Mesendoderm (in vitro differentiated cells): ENCODE data around the gene EXOC7.
A peak's percentile ranks its signal among the peaks of the same experiment; 100 is the strongest.
"Not testable (repeated sequence)": the region's sequence is repeated elsewhere in the genome, so short reads cannot be mapped to it uniquely, and the experiment has no call there.

Source experiments
- DNase-seq: peaks from one replicate; pipeline ENCODE4 v3.0.0; 2013
- H2AK5ac ChIP-seq: 2 replicates; pipeline ENCODE4 v1.6.1; 2013; ENCODE audit warnings: low read length, inconsistent platforms
- H2BK120ac ChIP-seq: 2 replicates; pipeline ENCODE4 v1.6.1; 2013; ENCODE audit warnings: low read depth, mild to moderate bottlenecking, low read length, moderate library complexity, mixed read lengths
- H2BK15ac ChIP-seq: replicated peaks from 2 replicates; pipeline ENCODE4 v1.6.1; 2013; ENCODE audit warnings: low read depth, mild to moderate bottlenecking, moderate library complexity
- H2BK5ac ChIP-seq: 2 replicates; pipeline ENCODE4 v1.6.1; 2013; ENCODE audit warnings: low read length, inconsistent platforms
- H3K18ac ChIP-seq: 2 replicates; pipeline ENCODE4 v1.6.1; 2013; ENCODE audit warnings: mild to moderate bottlenecking, low read length, mixed read lengths
- H3K23ac ChIP-seq: one replicate; pipeline ENCODE4 v1.6.1; 2013; ENCODE audit warnings: low read length
- H3K27ac ChIP-seq: 2 replicates; pipeline ENCODE4 v1.5.1; 2013; ENCODE audit warnings: low read depth, mild to moderate bottlenecking, inconsistent platforms, low read length, moderate library complexity
- H3K27me3 ChIP-seq: 2 replicates; pipeline ENCODE4 v1.6.1; 2013; ENCODE audit warnings: low read length, control low read depth, mild to moderate bottlenecking, inconsistent platforms; ENCODE audit not compliant: insufficient read depth, poor library complexity
- H3K36me3 ChIP-seq: 2 replicates; pipeline ENCODE4 v1.6.1; 2013; ENCODE audit warnings: low read length, inconsistent platforms; ENCODE audit not compliant: control insufficient read depth, insufficient read depth
- H3K4ac ChIP-seq: one replicate; pipeline ENCODE4 v1.6.1; 2013; ENCODE audit warnings: low read depth, mild to moderate bottlenecking, low read length, moderate library complexity
- H3K4me1 ChIP-seq: 2 replicates; pipeline ENCODE4 v1.6.1; 2013; ENCODE audit warnings: low read depth, low read length, inconsistent platforms; ENCODE audit not compliant: control insufficient read depth
- H3K4me2 ChIP-seq: 2 replicates; pipeline ENCODE4 v1.6.1; 2013; ENCODE audit warnings: low read length
- H3K4me3 ChIP-seq: 2 replicates; pipeline ENCODE4 v1.5.1; 2013; ENCODE audit warnings: mild to moderate bottlenecking, low read length
- H3K56ac ChIP-seq: one replicate; pipeline ENCODE4 v1.6.1; 2013; ENCODE audit warnings: low read length
- H3K79me1 ChIP-seq: 2 replicates; pipeline ENCODE4 v1.6.1; 2013; ENCODE audit warnings: low read length, inconsistent platforms
- H3K79me2 ChIP-seq: 2 replicates; pipeline ENCODE4 v1.6.1; 2013; ENCODE audit warnings: mild to moderate bottlenecking, low read length; ENCODE audit not compliant: control insufficient read depth, insufficient read depth
- H3K9ac ChIP-seq: 2 replicates; pipeline ENCODE4 v1.6.1; 2013; ENCODE audit warnings: low read length, inconsistent platforms
- H4K5ac ChIP-seq: one replicate; pipeline ENCODE4 v1.6.1; 2013; ENCODE audit warnings: low read length
- H4K8ac ChIP-seq: one replicate; pipeline ENCODE4 v1.6.1; 2013; ENCODE audit warnings: low read depth, mild to moderate bottlenecking, control low read depth, low read length, moderate library complexity
- WGBS: extraction: QIAGEN DNeasy Blood & Tissue Kit; methylation state at CpG from one replicate; pipeline ENCODE4 v1.1.7; 2013; ENCODE audit warnings: low lambda C conversion rate, missing lambda C conversion rate; ENCODE audit not compliant: insufficient coverage; ENCODE audit errors: extremely low coverage; 5-methylcytosine and 5-hydroxymethylcytosine counted together

Gene EXOC7

GRCh38 chr17:76048711-76049110 is 54.9 kb downstream of the EXOC7 start:
- Histone ChIP-seq H3K79me1 (peaks cover 1% of the 10 kb centered on the region), H4K5ac (no peak overlapping the region), H3K4me2 (no peak overlapping the region), H2BK120ac (no peak overlapping the region), H4K8ac (no peak overlapping the region), H3K4me3 (no peak overlapping the region), H3K27me3 (no peaks in the 10 kb centered on the region), H3K18ac (no peak overlapping the region), H3K36me3 (peaks cover 22% of the 10 kb centered on the region), H3K4me1 (no peaks in the 10 kb centered on the region), H3K23ac (no peak overlapping the region), H2BK5ac (no peak overlapping the region), H3K27ac (no peak overlapping the region), H3K4ac (no peak overlapping the region), H2BK15ac (no peak overlapping the region), H3K56ac (no peak overlapping the region), H3K9ac (no peak overlapping the region), H2AK5ac (no peak overlapping the region), H3K79me2 (no peaks in the 10 kb centered on the region)
- WGBS = no CpG with 5 or more reads among the region's 9 CpGs
- peak; percentile 82 for DNase-seq

GRCh38 chr17:76048025-76048605 is 55.5 kb downstream of the EXOC7 start:
- Histone ChIP-seq H2BK15ac (no peak overlapping the region), H3K18ac (no peak overlapping the region), H4K5ac (no peak overlapping the region), H3K4me2 (no peak overlapping the region), H4K8ac (no peak overlapping the region), H3K9ac (no peak overlapping the region), H3K27ac (no peak overlapping the region), H3K79me2 (no peaks in the 10 kb centered on the region), H3K4ac (no peak overlapping the region), H2AK5ac (no peak overlapping the region), H3K23ac (no peak overlapping the region), H2BK120ac (no peak overlapping the region), H3K4me3 (no peak overlapping the region), H3K4me1 (no peaks in the 10 kb centered on the region), H3K79me1 (peaks cover 1% of the 10 kb centered on the region), H3K27me3 (no peaks in the 10 kb centered on the region), H3K56ac (no peak overlapping the region), H2BK5ac (no peak overlapping the region), H3K36me3 (peaks cover 27% of the 10 kb centered on the region)
- no peak for DNase-seq
- no CpG with 5 or more reads among the region's 9 CpGs for WGBS

GRCh38 chr17:76046064-76046463 is 57.5 kb downstream of the EXOC7 start:
- Histone ChIP-seq H3K4me1 (no peaks in the 10 kb centered on the region), H3K56ac (no peak overlapping the region), H3K23ac (no peak overlapping the region), H3K79me1 (peaks cover 1% of the 10 kb centered on the region), H2AK5ac (no peak overlapping the region), H2BK120ac (no peak overlapping the region), H3K9ac (no peak overlapping the region), H3K27me3 (no peaks in the 10 kb centered on the region), H4K8ac (no peak overlapping the region), H3K36me3 (peaks cover 31% of the 10 kb centered on the region), H4K5ac (no peak overlapping the region), H3K27ac (no peak overlapping the region), H3K79me2 (no peaks in the 10 kb centered on the region), H2BK15ac (no peak overlapping the region), H3K4me3 (no peak overlapping the region), H3K4me2 (no peak overlapping the region), H2BK5ac (no peak overlapping the region), H3K18ac (no peak overlapping the region), H3K4ac (no peak overlapping the region)
- DNase-seq = no peak
- no CpG with 5 or more reads among the region's 8 CpGs for WGBS

- H3K4ac ChIP-seq, H2BK120ac ChIP-seq, H3K27ac ChIP-seq, H3K4me2 ChIP-seq, H3K79me2 ChIP-seq, H2BK5ac ChIP-seq, H4K5ac ChIP-seq, H3K4me1 ChIP-seq, H2AK5ac ChIP-seq, H3K18ac ChIP-seq, H3K56ac ChIP-seq, H3K23ac ChIP-seq, H2BK15ac ChIP-seq, H3K79me1 ChIP-seq, DNase-seq, H3K9ac ChIP-seq, H3K27me3 ChIP-seq, H3K4me3 ChIP-seq, H4K8ac ChIP-seq: not testable (repeated sequence)
- H3K36me3 ChIP-seq = peaks cover 24% of the 10 kb centered on the region
- no CpG with 5 or more reads among the region's 11 CpGs for WGBS
Observed at GRCh38 chr17:76044475-76045007, 59.0 kb downstream of the EXOC7 start.

GRCh38 chr17:76042868-76043267 is 60.7 kb downstream of the EXOC7 start:
- not testable (repeated sequence) for H3K23ac ChIP-seq, H2BK5ac ChIP-seq, H3K27me3 ChIP-seq, H3K27ac ChIP-seq, H2AK5ac ChIP-seq, H2BK120ac ChIP-seq, H3K79me2 ChIP-seq, H3K18ac ChIP-seq, H3K4me2 ChIP-seq, H2BK15ac ChIP-seq, H3K4ac ChIP-seq, H3K4me3 ChIP-seq, H3K9ac ChIP-seq, DNase-seq, H3K4me1 ChIP-seq, H4K5ac ChIP-seq, H3K56ac ChIP-seq, H3K79me1 ChIP-seq, H4K8ac ChIP-seq
- no CpG with 5 or more reads among the region's 3 CpGs for WGBS
- H3K36me3 ChIP-seq = peaks cover 19% of the 10 kb centered on the region

- Histone ChIP-seq H4K8ac (no peak overlapping the region), H3K79me2 (no peaks in the 10 kb centered on the region), H2BK5ac (no peak overlapping the region), H3K27me3 (no peaks in the 10 kb centered on the region), H4K5ac (no peak overlapping the region), H3K36me3 (peaks cover 19% of the 10 kb centered on the region), H2BK120ac (no peak overlapping the region), H2AK5ac (no peak overlapping the region), H3K4me1 (no peaks in the 10 kb centered on the region), H3K56ac (no peak overlapping the region), H3K9ac (no peak overlapping the region), H3K23ac (no peak overlapping the region), H3K79me1 (no peaks in the 10 kb centered on the region), H3K4ac (no peak overlapping the region), H3K4me2 (no peak overlapping the region), H3K27ac (no peak overlapping the region), H3K4me3 (no peak overlapping the region), H2BK15ac (no peak overlapping the region), H3K18ac (no peak overlapping the region)
- DNase-seq = peak; percentile 57
- WGBS = no CpG with 5 or more reads among the region's 6 CpGs
Observed at GRCh38 chr17:76040376-76040775, 63.2 kb downstream of the EXOC7 start.
